ENCODE results near the gene COBL.

Gene COBL

GRCh38 chr7:51255536-51256208 lies 60.9 kb downstream of the COBL start:
- no peak for DNase-seq (ENCODE audit: low read depth, low spot score)

GRCh38 chr7:51255036-51255435 lies 61.6 kb downstream of the COBL start:
- no peak for DNase-seq (ENCODE audit: low read depth, low spot score)

GRCh38 chr7:51253157-51253556 lies 63.5 kb downstream of the COBL start:
- DNase-seq (ENCODE audit: low read depth, low spot score) = no peak

- no peak for DNase-seq (ENCODE audit: low read depth, low spot score)
Measured at GRCh38 chr7:51251290-51251689, 65.3 kb downstream of the COBL start.

GRCh38 chr7:51250512-51250911 lies 66.1 kb downstream of the COBL start:
- no peak for DNase-seq (ENCODE audit: low read depth, low spot score)

DNA sequence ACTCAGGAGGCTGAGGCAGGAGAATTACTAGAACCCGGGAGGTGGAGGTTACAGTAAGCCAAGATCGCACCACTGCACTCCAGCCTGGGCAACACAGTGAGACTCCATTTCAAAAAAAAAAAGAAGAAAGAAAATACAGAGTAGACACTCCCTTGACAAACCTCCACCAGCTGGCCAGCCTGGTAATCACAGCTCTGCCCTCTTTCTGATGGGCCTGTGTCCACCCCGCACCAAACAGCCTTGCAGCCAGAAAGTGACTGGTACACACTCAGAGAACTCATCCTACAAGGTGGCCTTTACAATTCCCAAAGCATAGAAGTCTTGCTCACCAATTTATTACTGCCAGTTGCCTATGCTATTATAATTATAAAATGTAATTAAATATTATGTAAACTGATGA lies 66.6 kb downstream of the COBL start:
- DNase-seq (ENCODE audit: low read depth, low spot score) = no peak

DNA sequence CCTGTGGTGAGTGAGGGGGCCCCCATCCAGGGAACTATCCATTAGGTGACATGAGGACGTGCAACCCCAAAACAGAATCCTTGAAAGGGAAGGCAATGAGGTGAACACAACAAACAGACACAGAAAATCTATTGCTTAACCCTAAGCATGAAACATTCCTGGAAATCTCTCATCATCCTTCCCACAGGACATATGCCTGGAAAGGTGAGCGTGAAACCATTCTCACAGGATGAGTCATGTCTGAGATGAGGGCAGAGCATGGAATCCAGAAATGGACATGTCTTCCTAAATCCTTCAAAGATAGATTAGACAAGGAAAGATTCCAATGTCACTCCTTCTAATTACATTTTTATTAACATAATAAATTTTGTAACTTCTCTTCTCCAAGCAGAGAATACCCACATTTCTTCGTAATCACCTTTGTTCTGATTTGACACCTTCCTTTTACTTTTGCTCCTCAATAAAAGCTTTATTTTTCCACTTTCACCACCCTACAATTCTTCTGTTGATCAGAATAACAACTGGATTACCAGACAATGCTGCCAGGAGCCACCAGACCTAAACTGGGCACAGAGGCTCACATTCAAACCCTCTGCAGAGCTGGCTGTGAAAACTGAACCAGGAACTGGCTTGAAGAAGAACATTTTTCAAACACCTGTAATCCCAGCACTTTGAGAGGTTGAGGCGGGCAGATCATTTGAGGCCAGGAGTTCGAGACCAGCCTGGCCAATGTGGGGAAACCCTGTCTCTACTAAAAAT lies 67.2 kb downstream of the COBL start:
- DNase-seq (ENCODE audit: low read depth, low spot score) = no peak

- DNase-seq (ENCODE audit: low read depth, low spot score) = no peak
Measured at GRCh38 chr7:51246258-51247245, 70.1 kb downstream of the COBL start.

DNA sequence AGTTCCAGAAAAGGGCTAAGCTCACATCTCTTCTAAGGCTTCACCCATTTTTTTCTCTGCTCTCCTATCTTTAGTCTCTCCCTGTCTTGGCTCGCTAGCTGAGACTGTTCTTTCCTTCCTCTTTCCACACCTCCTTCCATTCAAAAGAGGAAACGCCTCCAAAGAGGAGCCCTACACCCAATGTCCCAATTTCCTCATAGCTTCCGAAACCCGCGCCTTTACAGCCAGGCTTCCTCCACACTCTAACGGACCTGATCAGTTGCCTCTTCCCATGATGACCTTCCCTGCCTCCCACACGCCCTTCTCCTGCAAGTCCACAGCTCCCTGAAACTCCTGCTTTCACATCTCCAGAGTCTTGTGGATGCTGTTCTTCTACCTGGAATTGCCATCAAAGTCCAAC lies 71.7 kb downstream of the COBL start:
- DNase-seq (ENCODE audit: low read depth, low spot score) = no peak

DNA sequence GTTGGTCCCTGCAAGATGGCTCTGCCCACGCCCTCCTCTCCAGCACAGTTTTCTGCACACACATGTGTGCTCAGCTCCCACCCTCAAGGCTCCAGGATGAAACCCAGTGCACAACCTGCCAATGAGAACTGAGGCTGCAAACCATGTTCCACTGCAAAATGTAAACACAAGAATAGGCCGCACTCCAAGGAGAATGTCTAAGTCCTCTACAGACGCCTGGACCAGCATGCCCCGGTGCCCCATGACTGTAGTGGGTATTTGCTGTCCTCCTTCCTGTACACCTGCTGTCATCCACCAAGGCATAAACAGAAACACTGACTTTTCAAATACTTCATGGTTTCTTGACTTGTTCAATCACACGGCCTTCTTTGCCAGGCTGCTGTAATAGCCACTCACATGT lies 72.6 kb downstream of the COBL start:
- no peak for DNase-seq (ENCODE audit: low read depth, low spot score)

DNA sequence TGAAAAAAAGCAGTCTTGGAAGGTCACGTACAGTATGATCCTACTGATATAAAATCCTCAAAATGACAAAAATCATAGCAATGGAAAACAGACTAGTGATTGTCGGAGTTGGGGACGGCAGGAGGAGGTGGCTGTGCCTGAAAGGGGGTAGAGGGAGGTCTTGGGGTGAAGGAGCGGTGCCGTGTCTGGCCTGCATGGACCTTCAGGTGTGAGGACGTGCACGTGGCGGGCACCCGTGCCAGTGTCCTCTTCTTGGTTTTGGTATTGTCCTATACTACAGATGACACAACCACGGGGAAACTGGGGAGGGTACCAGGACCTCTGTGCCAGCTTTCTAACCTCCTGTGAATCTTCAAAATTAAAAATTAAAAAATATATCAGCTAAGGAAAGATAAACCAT lies 73.0 kb downstream of the COBL start:
- DNase-seq (ENCODE audit: low read depth, low spot score) = no peak

GRCh38 chr7:51242881-51243518 lies 73.6 kb downstream of the COBL start:
- DNase-seq (ENCODE audit: low read depth, low spot score) = no peak

GRCh38 chr7:51242007-51242691 lies 74.5 kb downstream of the COBL start:
- no peak for DNase-seq (ENCODE audit: low read depth, low spot score)

DNA sequence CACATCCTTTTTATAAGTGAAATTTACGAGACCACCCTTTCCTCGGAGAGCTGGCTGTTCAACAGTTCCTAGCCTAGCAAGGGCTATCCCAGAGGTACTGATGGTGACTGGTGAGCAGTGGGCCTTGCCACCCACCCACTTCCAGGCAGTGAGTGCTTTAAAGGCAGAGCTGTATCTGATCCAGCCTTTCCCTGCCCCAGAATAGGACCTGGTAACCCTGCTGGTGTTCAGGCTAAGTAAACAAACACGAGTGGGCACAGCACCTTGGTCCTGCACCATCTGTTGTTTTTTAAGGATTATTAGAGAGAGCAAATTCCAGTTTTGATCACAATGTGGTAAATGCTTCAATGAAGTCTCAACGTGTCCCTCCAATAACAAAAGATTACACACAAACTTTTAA lies 75.7 kb downstream of the COBL start:
- DNase-seq (ENCODE audit: low read depth, low spot score) = no peak

GRCh38 chr7:51239691-51240090 lies 76.9 kb downstream of the COBL start:
- DNase-seq (ENCODE audit: low read depth, low spot score) = no peak

DNA sequence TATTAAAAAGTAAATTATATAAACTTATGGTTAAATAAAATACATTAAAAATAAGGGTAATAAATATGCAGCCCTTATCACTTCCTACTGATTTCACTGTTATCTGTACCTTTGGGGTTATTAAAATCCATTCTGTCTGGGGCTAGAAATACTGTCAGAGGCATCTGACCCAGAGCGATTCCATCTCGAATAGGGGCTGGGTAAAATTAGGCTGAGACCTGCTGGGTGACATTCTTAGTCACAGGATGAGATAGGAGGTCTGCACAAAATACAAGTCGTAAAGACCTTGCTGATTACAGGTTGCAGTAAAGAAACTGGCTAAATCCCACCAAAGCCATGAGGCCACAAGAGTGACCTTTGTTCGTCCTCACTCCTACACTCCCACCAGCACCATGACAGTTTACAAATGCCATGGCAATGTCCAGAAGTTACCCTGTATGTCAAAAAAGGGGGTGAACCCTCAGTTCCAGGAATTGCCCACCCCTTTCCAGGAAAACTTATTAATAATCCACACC lies 77.6 kb downstream of the COBL start:
- no peak for DNase-seq (ENCODE audit: low read depth, low spot score)

DNA sequence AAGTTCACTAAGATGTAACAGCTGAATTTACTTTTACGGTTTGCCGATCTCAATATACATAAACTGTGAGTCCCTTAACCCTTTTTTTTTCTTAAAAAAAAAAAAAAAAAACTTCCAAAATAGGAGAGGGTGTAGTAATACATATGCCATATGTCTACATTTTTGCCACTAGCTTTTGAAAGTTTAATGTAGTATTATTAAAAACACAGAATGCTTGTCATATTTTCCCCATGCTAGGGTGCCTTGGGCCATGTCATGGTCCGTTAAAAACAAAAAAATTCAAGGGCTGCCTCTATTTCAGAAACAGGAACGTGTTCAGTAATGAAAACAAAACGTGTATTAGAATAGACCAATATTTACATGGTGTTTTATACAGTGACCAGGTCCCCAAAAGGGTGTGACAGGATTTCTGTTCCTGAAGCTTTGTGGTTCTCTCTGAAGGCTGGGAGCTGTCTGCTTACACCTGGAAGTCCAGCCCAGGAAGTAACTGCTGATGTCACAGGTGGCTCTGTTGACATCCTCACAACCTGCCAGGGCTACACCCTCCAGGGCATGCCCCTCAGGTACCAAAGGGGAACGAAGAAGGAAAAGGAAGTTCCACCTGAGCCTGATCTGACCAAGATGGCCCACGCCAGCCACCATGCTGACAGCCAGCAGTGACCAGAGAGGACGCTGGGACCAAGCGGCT lies 79.0 kb downstream of the COBL start:
- no peak for DNase-seq (ENCODE audit: low read depth, low spot score)

GRCh38 chr7:51236470-51237132 lies 80.0 kb downstream of the COBL start:
- DNase-seq (ENCODE audit: low read depth, low spot score) = no peak

DNA sequence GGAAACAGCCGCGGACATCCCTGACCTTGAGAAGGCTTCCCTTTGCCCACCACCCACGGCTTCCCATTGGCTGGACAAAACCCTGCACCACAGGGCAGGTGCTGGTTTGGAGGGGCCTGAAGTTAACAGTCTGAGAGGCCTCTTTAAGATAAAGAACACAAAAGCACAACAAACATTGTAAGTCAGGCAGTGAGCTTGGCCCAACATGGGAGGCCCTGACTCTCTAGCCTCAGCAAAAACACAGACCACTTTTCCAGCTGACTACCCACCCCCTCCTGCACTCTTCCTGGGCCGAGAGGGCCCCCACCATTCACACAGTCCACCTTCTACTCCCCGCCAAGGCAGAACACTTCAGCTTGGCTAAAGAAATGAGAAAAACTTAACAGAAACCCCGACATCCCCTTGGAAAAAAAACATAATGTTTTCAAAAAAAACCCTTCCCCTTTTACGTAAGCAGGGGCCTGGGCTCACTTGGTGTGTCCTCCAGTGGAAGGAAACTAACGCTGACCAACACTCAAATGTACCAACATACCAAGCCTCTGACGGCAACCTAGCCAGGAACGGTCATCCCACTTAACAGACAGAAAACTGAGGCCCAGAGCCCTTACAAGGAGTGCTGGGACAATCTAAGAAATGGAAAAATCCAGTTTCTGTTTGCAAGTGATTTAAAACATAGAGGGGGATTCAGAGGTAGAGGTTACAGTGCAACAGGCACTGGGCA lies 80.9 kb downstream of the COBL start:
- no peak for DNase-seq (ENCODE audit: low read depth, low spot score)
